K562 (cell line): Measurements from ENCODE around the gene MYH9. TPM values are rescaled to one million over a fixed set of nuclear protein-coding genes. Genes with fewer than 3 reads are reported as not detected.

Experiments
- CHCHD3 ChIP-seq: fragments of 250-450 bp; sonication (Bioruptor Pico); IDR thresholded peaks from 2 replicates; pipeline ENCODE4 v2.1.2; 2022; ENCODE audit warnings: mild to moderate bottlenecking
- CTCF ChIP-seq, 3 experiments: IDR thresholded peaks in 2 of 3; conservative IDR thresholded peaks in 1 of 3; 2 replicates each; pipeline ENCODE4 v1.5.1; 2011 to 2012; ENCODE audit warnings: low read length in 3 of 3, mild to moderate bottlenecking in 3 of 3, control low read depth in 2 of 3, improper control_type of control experiment in 1 of 3, inconsistent platforms in 1 of 3, low read depth in 1 of 3, mixed read lengths in 1 of 3, moderate library complexity in 1 of 3; ENCODE audit not compliant: insufficient read depth in 2 of 3
- DMBX1 ChIP-seq: fragments of 250-450 bp; sonication (Bioruptor Pico); IDR thresholded peaks from 2 replicates; pipeline ENCODE4 v1.8.0; 2022; ENCODE audit warnings: inconsistent platforms, mild to moderate bottlenecking, moderate library complexity, borderline replicate concordance
- HDAC1 ChIP-seq, 2 experiments: fragments of 450-650 bp; IDR thresholded peaks; 2 replicates each; pipeline ENCODE4 v1.6.1; 2016 to 2017; ENCODE audit warnings: inconsistent platforms in 1 of 2, mild to moderate bottlenecking in 1 of 2, moderate library complexity in 1 of 2
- HOMEZ ChIP-seq: fragments of 250-450 bp; sonication (Bioruptor Pico); IDR thresholded peaks from 2 replicates; pipeline ENCODE4 v1.4.0; 2020; ENCODE audit warnings: mild to moderate bottlenecking, moderate library complexity
- KLF1 ChIP-seq: fragments of 450-650 bp; IDR thresholded peaks from 2 replicates; pipeline ENCODE4 v1.6.1; 2016; ENCODE audit warnings: missing genetic modification characterization, missing compliant biosample characterization
- MCM7 ChIP-seq, 2 experiments: fragments of 450-650 bp; IDR thresholded peaks; 2 replicates each; pipeline ENCODE4 v1.6.1; 2016 to 2018
- MYBL2 ChIP-seq, 2 experiments: fragments of 450-650 bp in 1 of 2; sonication (generic) in 1 of 2; formaldehyde crosslinking in 1 of 2; IDR thresholded peaks; 2 replicates each; pipeline versions ENCODE4 v1.6.1 to v1.8.1; 2017 to 2022; ENCODE audit warnings: borderline replicate concordance in 1 of 2, inconsistent platforms in 1 of 2, low read depth in 1 of 2, mild to moderate bottlenecking in 1 of 2, missing genetic modification reagents in 1 of 2, moderate library complexity in 1 of 2
- PCBP1 ChIP-seq: fragments of 200-400 bp; formaldehyde crosslinking; IDR thresholded peaks from 2 replicates; pipeline ENCODE4 v1.6.1; 2018; ENCODE audit warnings: mild to moderate bottlenecking, low read depth, low read length; ENCODE audit not compliant: poor library complexity, severe bottlenecking
- POLR2B ChIP-seq: fragments of 450-650 bp; IDR thresholded peaks from 2 replicates; pipeline ENCODE4 v1.6.1; 2018; ENCODE audit warnings: low read depth; ENCODE audit not compliant: partially characterized antibody
- SAP30 ChIP-seq: fragments of 200-600 bp; sonication (generic); IDR thresholded peaks from 2 replicates; pipeline ENCODE4 v1.6.1; 2012; ENCODE audit warnings: borderline replicate concordance, low read depth, mild to moderate bottlenecking, moderate library complexity, low read length, control low read depth, inconsistent platforms; ENCODE audit not compliant: insufficient read depth, poor library complexity, severe bottlenecking
- SIN3A ChIP-seq, 2 experiments: fragments of 150-350 bp in 1 of 2; IDR thresholded peaks; 2 replicates each; pipeline ENCODE4 v1.6.1; 2011 to 2016; ENCODE audit warnings: borderline replicate concordance in 2 of 2, low read depth in 2 of 2, low read length in 2 of 2, mild to moderate bottlenecking in 2 of 2, moderate library complexity in 2 of 2; ENCODE audit not compliant: control insufficient read depth in 1 of 2
- THAP12 ChIP-seq: fragments of 250-450 bp; sonication (Bioruptor Pico); IDR thresholded peaks from 2 replicates; pipeline ENCODE4 v1.9.0; 2021; ENCODE audit warnings: mild to moderate bottlenecking, inconsistent platforms
- THAP7 ChIP-seq: fragments of 250-450 bp; sonication (Bioruptor Pico); IDR thresholded peaks from 2 replicates; pipeline ENCODE4 v1.5.0; 2021
- ZNF586 ChIP-seq: fragments of 450-650 bp; formaldehyde crosslinking; conservative IDR thresholded peaks from 2 replicates; pipeline ENCODE4 v1.4.0; 2020; ENCODE audit warnings: mild to moderate bottlenecking, moderate library complexity
- ZNF699 ChIP-seq: fragments of 250-450 bp; sonication (Bioruptor Pico); IDR thresholded peaks from 2 replicates; pipeline ENCODE4 v1.8.0; 2021; ENCODE audit warnings: mild to moderate bottlenecking, moderate library complexity; ENCODE audit not compliant: insufficient replicate concordance
- ZNF740 ChIP-seq, 3 experiments: fragments of 200-800 bp in 1 of 3; sonication (Bioruptor generic) in 1 of 3; sonication (generic) in 1 of 3; formaldehyde crosslinking in 1 of 3; IDR thresholded peaks; 2 replicates each; pipeline versions ENCODE4 v1.6.1 to v1.8.0; 2016 to 2022; ENCODE audit warnings: mild to moderate bottlenecking in 2 of 3, missing compliant biosample characterization in 2 of 3, missing genetic modification characterization in 2 of 3, missing genetic modification reagents in 1 of 3
- ZNF766 ChIP-seq: fragments of 200-800 bp; sonication (Bioruptor generic); conservative IDR thresholded peaks from 2 replicates; pipeline ENCODE4 v1.6.1; 2016; ENCODE audit warnings: missing genetic modification characterization, missing compliant biosample characterization
- polyA plus RNA-seq, 8 experiments: library from polyadenylated mRNA; depleted of rRNA in 4 of 8; stranded (reverse) in 5 of 8; unstranded in 3 of 8; fragments of >200 nt; fragmentation: Nextera tagmentation in 2 of 8; fragmentation: Illumina TruSeq in 1 of 8; extraction: Ambion mirVana in 2 of 8; extraction: Trizol in 1 of 8; gene quantifications; 2 replicates each; pipeline versions ENCODE4 v1.2.1 to v1.2.3, GENCODE V29; 2011 to 2014; ENCODE audit warnings: inconsistent platforms in 1 of 8, missing spikeins in 1 of 8
- total RNA-seq, 7 experiments: library from RNA; depleted of rRNA in 6 of 7; stranded (reverse); fragments of >200 nt in 6 of 7; fragmentation: Illumina TruSeq in 2 of 7; extraction: Trizol in 2 of 7; gene quantifications; 2 replicates each; pipeline versions ENCODE4 v1.2.1 to v1.2.3, GENCODE V29; 2011 to 2021; ENCODE audit warnings: low replicate concordance in 1 of 7

Gene MYH9
- total and polyA plus RNA-seq, 9 of the 15 experiments (the other 6 are each of a cell fraction or from before 2014, with no cell fraction given), result 0.71 to 111 (median 24.6) TPM

- TF ChIP-seq ZNF740 (CRISPR knock-in tag; IDR thresholded peaks at IDR 0.05) (no peak), ZNF740 (tag; IDR thresholded peaks at IDR 0.05) (no peak), THAP12 (CRISPR knock-in tag) (no peak), CTCF (IDR thresholded peaks at IDR 0.05 in 2 of 3, conservative IDR thresholded peaks at IDR 0.05 in 1 of 3; ENCODE audit: insufficient read depth in 2 of 3, low read depth in 1 of 3, low read length in 3 of 3) (peak; percentile 2 to 41 (median 19); a peak in 2 of 6 replicates), MYBL2 (IDR thresholded peaks at IDR 0.05; ENCODE audit: low read depth) (no peak), MYBL2 (CRISPR knock-in tag; IDR thresholded peaks at IDR 0.05; ENCODE audit: borderline replicate concordance) (no peak), ZNF699 (CRISPR knock-in tag) (no peak), CHCHD3 (CRISPR knock-in tag) (no peak), ZNF586 (CRISPR knock-in tag) (no peak), SIN3A (IDR thresholded peaks at IDR 0.05; ENCODE audit: borderline replicate concordance in 2 of 2, control insufficient read depth in 1 of 2, low read depth in 2 of 2, low read length in 2 of 2) (no peak; a peak in 1 of 4 replicates), HDAC1 (IDR thresholded peaks at IDR 0.05) (0 out of 4 replicates have a peak, but pooled peaks of 1 of the 2 experiments have one; percentile 52), ZNF766 (no peak), MCM7 (IDR thresholded peaks at IDR 0.05) (no peak), HOMEZ (CRISPR knock-in tag) (no peak), DMBX1 (CRISPR knock-in tag) (no peak), POLR2B (peak; percentile 40), SAP30 (no peak), KLF1 (tag) (no peak), THAP7 (CRISPR knock-in tag) (no peak), PCBP1 (no peak)
Measured at GRCh38 chr22:36425977-36426523, 38.3 kb upstream of the MYH9 start (continued).
